Measurements from ENCODE around the gene RNF225. TPM values are rescaled to one million over a fixed set of nuclear protein-coding genes. Genes with fewer than 3 reads are reported as not detected.
A peak's percentile ranks its signal among the peaks of the same experiment; 100 is the strongest.

Gene RNF225
- total RNA-seq, 1 experiment from 2014 or later, result 1.8 TPM

DNA sequence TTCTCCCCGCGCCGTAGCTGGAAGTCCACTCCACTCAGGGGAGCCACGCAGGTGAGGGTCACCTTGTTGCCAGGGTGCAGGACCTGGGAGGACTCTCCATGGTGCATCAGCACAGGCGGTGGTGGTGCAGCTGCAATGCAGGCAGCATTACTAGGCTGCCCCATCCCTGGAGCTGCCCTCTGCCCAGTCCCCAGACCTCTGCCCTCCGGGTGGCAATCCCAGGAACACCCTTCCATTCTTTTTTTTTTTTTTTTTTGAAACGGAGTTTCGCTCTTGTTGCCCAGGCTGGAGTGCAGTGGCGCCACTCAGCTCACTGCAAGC lies 43.9 kb upstream of the RNF225 start (continued):
- TF ChIP-seq, protein P1, sequence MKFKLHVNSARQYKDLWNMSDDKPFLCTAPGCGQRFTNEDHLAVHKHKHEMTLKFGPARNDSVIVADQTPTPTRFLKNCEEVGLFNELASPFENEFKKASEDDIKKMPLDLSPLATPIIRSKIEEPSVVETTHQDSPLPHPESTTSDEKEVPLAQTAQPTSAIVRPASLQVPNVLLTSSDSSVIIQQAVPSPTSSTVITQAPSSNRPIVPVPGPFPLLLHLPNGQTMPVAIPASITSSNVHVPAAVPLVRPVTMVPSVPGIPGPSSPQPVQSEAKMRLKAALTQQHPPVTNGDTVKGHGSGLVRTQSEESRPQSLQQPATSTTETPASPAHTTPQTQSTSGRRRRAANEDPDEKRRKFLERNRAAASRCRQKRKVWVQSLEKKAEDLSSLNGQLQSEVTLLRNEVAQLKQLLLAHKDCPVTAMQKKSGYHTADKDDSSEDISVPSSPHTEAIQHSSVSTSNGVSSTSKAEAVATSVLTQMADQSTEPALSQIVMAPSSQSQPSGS (CRISPR knock-in tag; IDR thresholded peaks at IDR 0.05; ENCODE audit: borderline replicate concordance, low read depth), result no peak
- TF ChIP-seq, protein P2, sequence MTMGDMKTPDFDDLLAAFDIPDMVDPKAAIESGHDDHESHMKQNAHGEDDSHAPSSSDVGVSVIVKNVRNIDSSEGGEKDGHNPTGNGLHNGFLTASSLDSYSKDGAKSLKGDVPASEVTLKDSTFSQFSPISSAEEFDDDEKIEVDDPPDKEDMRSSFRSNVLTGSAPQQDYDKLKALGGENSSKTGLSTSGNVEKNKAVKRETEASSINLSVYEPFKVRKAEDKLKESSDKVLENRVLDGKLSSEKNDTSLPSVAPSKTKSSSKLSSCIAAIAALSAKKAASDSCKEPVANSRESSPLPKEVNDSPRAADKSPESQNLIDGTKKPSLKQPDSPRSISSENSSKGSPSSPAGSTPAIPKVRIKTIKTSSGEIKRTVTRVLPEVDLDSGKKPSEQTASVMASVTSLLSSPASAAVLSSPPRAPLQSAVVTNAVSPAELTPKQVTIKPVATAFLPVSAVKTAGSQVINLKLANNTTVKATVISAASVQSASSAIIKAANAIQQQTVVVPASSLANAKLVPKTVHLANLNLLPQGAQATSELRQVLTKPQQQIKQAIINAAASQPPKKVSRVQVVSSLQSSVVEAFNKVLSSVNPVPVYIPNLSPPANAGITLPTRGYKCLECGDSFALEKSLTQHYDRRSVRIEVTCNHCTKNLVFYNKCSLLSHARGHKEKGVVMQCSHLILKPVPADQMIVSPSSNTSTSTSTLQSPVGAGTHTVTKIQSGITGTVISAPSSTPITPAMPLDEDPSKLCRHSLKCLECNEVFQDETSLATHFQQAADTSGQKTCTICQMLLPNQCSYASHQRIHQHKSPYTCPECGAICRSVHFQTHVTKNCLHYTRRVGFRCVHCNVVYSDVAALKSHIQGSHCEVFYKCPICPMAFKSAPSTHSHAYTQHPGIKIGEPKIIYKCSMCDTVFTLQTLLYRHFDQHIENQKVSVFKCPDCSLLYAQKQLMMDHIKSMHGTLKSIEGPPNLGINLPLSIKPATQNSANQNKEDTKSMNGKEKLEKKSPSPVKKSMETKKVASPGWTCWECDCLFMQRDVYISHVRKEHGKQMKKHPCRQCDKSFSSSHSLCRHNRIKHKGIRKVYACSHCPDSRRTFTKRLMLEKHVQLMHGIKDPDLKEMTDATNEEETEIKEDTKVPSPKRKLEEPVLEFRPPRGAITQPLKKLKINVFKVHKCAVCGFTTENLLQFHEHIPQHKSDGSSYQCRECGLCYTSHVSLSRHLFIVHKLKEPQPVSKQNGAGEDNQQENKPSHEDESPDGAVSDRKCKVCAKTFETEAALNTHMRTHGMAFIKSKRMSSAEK (CRISPR knock-in tag; IDR thresholded peaks at IDR 0.05; ENCODE audit: borderline replicate concordance), result no peak
- TF ChIP-seq, protein P3, sequence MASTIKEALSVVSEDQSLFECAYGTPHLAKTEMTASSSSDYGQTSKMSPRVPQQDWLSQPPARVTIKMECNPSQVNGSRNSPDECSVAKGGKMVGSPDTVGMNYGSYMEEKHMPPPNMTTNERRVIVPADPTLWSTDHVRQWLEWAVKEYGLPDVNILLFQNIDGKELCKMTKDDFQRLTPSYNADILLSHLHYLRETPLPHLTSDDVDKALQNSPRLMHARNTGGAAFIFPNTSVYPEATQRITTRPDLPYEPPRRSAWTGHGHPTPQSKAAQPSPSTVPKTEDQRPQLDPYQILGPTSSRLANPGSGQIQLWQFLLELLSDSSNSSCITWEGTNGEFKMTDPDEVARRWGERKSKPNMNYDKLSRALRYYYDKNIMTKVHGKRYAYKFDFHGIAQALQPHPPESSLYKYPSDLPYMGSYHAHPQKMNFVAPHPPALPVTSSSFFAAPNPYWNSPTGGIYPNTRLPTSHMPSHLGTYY (CRISPR knock-in tag; IDR thresholded peaks at IDR 0.05), result no peak
- TF ChIP-seq, protein P4, sequence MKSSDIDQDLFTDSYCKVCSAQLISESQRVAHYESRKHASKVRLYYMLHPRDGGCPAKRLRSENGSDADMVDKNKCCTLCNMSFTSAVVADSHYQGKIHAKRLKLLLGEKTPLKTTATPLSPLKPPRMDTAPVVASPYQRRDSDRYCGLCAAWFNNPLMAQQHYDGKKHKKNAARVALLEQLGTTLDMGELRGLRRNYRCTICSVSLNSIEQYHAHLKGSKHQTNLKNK (CRISPR knock-in tag; IDR thresholded peaks at IDR 0.05), result no peak
- no peak for TF ChIP-seq GTF2I (CRISPR knock-in tag; conservative IDR thresholded peaks at IDR 0.05)
- TF ChIP-seq ZNF121 (CRISPR knock-in tag; IDR thresholded peaks at IDR 0.05), result no peak

DNA sequence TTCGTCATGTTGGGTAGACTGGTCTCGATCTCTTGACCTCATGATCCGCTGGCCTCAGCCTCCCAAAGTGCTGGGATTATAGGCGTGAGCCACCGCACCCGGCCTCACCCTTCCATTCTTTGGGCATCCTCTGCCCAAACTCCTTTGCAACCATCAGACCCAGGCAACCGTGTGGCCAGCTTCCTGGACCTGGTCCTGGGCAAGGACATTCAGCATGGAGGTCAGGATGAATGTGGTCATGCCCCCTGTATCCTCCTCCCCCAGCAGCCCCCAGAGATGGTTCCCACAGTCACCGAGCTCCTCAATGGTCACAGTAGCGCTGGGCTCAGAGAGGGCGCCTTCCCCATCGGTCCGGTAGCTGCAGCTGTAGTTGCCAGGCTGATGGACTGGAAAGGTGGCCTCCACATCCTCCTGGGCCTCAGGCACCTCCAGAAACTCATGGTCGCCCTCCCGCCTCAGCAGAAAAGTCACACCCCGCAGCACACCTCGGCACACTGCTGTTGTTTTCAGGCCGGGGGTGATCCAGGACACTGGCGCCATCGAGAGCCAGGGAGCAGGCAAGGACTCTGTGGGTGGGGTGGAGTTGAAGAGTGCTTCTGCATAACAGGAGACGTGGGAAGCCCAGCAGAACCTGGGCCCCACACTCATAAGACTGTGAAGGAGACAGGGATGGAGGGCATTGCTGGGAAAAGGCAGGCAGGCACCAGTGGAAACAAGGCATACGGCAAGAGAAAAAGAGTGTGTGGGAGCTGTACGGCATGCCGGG lies 43.3 kb upstream of the RNF225 start:
- H3K4me1 Mint-ChIP-seq, result peaks cover 3% of the 10 kb centered on the region; the same call in 1 of the 2 replicates
- CTCF ChIA-PET, result interaction anchor here (2.5 kb wide), 1 partner anchor 12 kb away, joined by 11 read pairs; no protein-coding TSS in a partner anchor
- no peaks in the 10 kb centered on the region for H3K9me3 Mint-ChIP-seq
- no peak for ATAC-seq
- no peak for TF ChIP-seq ZBTB21 (CRISPR knock-in tag; IDR thresholded peaks at IDR 0.05; ENCODE audit: borderline replicate concordance)
- TF ChIP-seq JUN (CRISPR knock-in tag; IDR thresholded peaks at IDR 0.05), result no peak
- peaks cover 33% of the 10 kb centered on the region for H3K27me3 Mint-ChIP-seq (ENCODE audit: low read depth)
- no peak overlapping the region for H3K4me3 Mint-ChIP-seq
- peak overlapping the region; percentile 61; the same call in 1 of the 2 replicates for H3K27ac Mint-ChIP-seq
- H3K36me3 Mint-ChIP-seq, result no peaks in the 10 kb centered on the region
- POLR2A ChIA-PET, result interaction anchor here (1.0 kb wide), 1 partner anchor 11 kb away, joined by 4 read pairs; the partner anchor contains the start of gene ZNF497
- no peak for DNase-seq (ENCODE audit: low spot score)

DNA sequence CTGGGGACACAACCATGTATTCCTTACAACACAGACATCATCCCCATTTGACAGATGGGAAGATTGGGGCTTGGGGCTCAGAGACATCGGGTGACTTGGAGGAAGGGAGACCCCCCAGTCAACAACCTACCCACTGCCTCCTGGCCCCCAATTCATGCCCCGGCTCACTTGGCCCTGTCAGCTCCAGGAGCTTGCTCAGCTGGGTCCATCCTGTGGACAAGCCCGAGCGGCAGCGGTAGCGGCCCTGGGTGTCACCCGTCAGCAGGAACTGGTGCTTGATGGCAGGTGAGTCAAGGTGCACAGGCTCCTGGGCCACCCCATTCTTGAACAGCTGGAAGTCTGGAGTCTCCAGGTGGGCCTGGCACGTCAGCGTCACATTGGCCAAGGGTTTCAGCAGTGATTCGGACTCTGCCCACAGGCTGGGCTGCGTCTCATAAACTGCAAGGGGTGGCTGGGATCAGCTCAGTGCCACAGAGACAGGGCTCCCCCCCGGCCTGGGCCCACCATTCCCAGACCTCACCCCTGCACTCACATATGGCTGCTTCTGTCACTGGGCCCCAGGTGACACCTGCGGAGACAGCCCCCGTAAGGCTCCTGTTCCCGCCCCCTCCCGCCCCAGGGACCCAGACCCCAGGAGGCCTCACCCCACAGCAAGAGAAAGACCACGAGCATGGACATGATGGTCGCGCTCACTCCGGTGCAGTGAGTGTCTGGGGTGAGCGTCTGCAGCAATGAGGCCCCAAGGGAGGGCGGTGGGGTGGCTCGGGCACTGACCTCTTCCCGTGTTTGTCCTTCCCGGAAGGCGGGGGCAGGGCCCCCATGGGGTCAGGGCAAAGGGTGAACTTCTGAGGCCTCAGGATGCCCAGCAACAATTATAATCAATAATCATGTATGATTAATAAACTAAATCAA lies 42.4 kb upstream of the RNF225 start, which contains the start of gene A1BG:
A1BG (minus strand) TSS at position 733 of the 912 bp plus-strand sequence; CDS start at position 678, 55 bp downstream.
- peaks cover 5% of the 10 kb centered on the region for H3K4me1 Mint-ChIP-seq
- DNase-seq (ENCODE audit: low spot score) (no peak), ATAC-seq (no peak)
- ChIA-PET CTCF (interaction anchor here (2.5 kb wide), 1 partner anchor 13 kb away, joined by 11 read pairs; no protein-coding TSS in a partner anchor), POLR2A (no interaction called here)
- peaks cover 28% of the 10 kb centered on the region for H3K27me3 Mint-ChIP-seq (ENCODE audit: low read depth)
- H3K9me3 Mint-ChIP-seq, result no peaks in the 10 kb centered on the region
- H3K4me3 Mint-ChIP-seq, result no peak within 1 kb of the TSS
- H3K27ac Mint-ChIP-seq, result peak within 1 kb of the TSS; percentile 61; the same call in 1 of the 2 replicates
- no peaks in the 10 kb centered on the region for H3K36me3 Mint-ChIP-seq
- TF ChIP-seq, protein P1 (CRISPR knock-in tag; IDR thresholded peaks at IDR 0.05; ENCODE audit: borderline replicate concordance, low read depth), result no peak
- TF ChIP-seq ZNF219 (CRISPR knock-in tag; IDR thresholded peaks at IDR 0.05; ENCODE audit: borderline replicate concordance), result no peak
- TF ChIP-seq, protein P5, sequence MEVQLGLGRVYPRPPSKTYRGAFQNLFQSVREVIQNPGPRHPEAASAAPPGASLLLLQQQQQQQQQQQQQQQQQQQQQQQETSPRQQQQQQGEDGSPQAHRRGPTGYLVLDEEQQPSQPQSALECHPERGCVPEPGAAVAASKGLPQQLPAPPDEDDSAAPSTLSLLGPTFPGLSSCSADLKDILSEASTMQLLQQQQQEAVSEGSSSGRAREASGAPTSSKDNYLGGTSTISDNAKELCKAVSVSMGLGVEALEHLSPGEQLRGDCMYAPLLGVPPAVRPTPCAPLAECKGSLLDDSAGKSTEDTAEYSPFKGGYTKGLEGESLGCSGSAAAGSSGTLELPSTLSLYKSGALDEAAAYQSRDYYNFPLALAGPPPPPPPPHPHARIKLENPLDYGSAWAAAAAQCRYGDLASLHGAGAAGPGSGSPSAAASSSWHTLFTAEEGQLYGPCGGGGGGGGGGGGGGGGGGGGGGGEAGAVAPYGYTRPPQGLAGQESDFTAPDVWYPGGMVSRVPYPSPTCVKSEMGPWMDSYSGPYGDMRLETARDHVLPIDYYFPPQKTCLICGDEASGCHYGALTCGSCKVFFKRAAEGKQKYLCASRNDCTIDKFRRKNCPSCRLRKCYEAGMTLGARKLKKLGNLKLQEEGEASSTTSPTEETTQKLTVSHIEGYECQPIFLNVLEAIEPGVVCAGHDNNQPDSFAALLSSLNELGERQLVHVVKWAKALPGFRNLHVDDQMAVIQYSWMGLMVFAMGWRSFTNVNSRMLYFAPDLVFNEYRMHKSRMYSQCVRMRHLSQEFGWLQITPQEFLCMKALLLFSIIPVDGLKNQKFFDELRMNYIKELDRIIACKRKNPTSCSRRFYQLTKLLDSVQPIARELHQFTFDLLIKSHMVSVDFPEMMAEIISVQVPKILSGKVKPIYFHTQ (CRISPR knock-in tag; IDR thresholded peaks at IDR 0.05), result no peak
- no peak for TF ChIP-seq JUN (CRISPR knock-in tag; IDR thresholded peaks at IDR 0.05)
- TF ChIP-seq, protein P6, sequence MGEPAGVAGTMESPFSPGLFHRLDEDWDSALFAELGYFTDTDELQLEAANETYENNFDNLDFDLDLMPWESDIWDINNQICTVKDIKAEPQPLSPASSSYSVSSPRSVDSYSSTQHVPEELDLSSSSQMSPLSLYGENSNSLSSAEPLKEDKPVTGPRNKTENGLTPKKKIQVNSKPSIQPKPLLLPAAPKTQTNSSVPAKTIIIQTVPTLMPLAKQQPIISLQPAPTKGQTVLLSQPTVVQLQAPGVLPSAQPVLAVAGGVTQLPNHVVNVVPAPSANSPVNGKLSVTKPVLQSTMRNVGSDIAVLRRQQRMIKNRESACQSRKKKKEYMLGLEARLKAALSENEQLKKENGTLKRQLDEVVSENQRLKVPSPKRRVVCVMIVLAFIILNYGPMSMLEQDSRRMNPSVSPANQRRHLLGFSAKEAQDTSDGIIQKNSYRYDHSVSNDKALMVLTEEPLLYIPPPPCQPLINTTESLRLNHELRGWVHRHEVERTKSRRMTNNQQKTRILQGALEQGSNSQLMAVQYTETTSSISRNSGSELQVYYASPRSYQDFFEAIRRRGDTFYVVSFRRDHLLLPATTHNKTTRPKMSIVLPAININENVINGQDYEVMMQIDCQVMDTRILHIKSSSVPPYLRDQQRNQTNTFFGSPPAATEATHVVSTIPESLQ (CRISPR knock-in tag; IDR thresholded peaks at IDR 0.05), result no peak
- TF ChIP-seq, protein P7, sequence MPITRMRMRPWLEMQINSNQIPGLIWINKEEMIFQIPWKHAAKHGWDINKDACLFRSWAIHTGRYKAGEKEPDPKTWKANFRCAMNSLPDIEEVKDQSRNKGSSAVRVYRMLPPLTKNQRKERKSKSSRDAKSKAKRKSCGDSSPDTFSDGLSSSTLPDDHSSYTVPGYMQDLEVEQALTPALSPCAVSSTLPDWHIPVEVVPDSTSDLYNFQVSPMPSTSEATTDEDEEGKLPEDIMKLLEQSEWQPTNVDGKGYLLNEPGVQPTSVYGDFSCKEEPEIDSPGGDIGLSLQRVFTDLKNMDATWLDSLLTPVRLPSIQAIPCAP (CRISPR knock-in tag; IDR thresholded peaks at IDR 0.05), result no peak
